AG10803 (cell line): ENCODE results near the gene USP7.

Source experiments
- DNase-seq: peaks from one replicate; pipeline ENCODE4 v3.0.0; 2010; ENCODE audit warnings: low read depth
- H3K4me3 ChIP-seq: 2 replicates; pipeline ENCODE4 v1.5.1; 2011; ENCODE audit warnings: mild to moderate bottlenecking, low read length, control low read depth
- CTCF ChIP-seq: conservative IDR thresholded peaks from 2 replicates; pipeline ENCODE4 v1.5.1; 2011; ENCODE audit warnings: mild to moderate bottlenecking, low read length, control low read depth, inconsistent platforms

USP7 gene

DNA sequence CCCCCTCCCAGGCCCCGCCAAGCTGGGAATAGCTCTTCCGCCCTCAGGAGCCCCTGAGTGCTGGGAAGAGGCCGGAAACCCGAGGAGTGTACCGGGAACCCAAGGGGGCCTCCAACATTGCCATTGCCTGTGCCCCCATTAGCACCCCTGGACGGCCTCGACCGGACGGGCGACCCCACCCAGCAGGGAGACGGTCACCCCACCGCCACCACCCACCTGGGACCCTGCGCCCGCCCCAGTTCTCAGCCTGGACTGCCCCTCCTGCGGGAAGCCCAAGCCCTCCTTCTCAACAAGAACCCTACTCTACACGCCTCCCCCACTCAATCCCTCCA is 96.9 kb downstream of the USP7 start:
- peak overlapping the region; percentile 87 for H3K4me3 ChIP-seq
- DNase-seq: no peak
- no peak for TF ChIP-seq CTCF

DNA sequence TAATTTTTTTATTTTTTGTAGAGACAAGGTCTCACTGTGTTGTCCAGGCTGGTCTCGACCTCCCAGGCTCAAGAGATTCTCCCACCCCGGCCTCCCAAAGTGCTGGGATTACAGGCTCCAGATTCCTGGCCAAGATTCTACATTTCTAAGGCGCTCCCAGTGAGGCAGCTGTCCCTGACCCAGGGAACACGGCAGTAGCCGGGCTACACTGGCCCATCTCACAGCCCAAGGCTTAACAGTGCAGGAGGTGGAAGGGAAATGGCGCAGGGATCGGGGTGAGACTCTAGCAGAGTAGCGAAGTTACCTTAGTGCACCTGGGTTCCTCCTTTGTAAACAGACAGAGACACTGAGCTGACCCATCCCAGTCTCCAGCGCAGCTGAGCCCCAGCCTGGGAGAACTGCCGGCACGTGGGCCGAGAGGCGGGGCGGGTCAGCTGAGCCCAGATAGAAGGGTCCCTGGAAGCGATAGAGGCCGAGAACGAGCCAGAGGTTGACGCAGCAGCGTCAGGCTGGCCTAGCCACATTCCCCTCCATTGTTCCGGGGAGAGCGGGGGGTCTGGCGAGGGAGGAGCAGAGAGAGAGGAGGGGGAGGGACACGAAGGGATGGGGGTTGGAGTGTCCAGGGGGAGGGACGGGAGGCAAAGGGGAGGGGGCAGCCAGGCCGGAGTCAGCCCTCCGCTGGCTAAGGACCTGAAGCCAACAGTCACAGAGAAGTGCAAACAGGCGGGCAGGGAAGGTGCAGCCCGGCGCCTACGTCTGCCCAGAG is 97.4 kb downstream of the USP7 start:
- TF ChIP-seq CTCF: no peak
- no peak for DNase-seq
- H3K4me3 ChIP-seq: peak overlapping the region; percentile 87

DNA sequence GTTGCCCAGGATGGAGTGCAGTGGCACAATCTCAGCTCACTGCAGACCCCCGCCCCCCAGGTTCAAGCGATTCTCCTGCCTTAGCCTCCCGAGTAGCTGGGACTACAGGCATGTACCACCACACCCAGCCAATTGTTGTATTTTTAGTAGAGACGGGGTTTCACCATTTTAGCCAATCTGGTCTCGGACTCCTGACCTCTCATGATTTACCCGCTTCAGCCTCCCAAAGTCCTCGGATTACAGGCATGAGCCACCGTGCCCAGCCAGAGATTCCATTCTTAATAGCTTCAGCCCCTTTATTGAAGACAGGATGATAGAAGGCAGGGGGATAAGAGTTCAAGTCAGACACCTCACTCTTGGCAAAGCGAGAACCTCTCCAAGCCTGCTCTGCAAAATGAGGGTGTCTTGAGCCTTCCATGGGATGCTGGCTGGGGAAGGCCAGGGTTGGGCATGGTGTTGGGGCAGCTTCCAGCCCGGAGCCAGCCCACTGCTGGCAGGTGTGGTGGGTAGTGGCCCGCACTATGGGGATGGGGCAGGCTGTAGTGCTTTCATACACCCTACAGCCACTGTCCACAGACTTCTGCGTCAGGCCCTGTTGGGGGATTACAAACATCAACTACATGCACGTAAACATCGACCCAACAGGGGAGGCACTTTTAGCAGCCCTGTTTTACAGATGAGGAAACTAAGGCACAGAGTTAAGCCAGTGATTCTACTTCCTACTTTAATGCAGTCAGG is 98.4 kb downstream of the USP7 start:
- no peak for DNase-seq
- no peak overlapping the region for H3K4me3 ChIP-seq
- no peak for TF ChIP-seq CTCF

DNA sequence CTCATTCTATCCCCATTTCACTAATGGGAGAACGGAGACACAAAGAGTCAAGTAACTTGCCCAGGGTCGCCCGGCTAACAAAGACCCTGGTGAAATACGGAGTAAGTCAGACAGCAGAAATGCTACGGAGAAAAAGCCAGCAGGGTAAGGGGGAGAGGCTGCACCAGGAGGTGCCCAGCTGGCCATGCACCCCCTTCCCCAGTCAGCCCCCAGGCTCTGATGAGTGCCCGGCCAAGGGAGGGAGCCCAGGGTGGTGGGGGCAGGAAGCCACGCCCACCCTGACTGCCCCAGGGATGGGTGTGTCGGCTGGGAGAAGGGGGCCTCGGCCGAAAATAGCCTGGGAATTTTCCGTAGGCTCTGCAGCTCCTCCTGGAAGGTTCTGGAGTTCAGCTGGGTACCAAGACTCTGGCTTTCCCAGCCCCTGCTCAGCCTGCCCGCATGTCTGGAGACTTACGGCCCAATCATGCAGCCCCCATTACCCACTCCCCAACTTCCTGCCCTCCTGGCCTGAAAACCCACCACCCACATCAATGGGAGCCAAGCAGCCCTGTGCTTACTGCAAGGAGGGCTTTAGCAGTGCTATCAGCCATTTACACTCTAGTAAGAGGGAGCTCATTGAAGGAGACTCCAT is 99.1 kb downstream of the USP7 start:
- no peak for DNase-seq
- no peak overlapping the region for H3K4me3 ChIP-seq
- no peak for TF ChIP-seq CTCF

DNA sequence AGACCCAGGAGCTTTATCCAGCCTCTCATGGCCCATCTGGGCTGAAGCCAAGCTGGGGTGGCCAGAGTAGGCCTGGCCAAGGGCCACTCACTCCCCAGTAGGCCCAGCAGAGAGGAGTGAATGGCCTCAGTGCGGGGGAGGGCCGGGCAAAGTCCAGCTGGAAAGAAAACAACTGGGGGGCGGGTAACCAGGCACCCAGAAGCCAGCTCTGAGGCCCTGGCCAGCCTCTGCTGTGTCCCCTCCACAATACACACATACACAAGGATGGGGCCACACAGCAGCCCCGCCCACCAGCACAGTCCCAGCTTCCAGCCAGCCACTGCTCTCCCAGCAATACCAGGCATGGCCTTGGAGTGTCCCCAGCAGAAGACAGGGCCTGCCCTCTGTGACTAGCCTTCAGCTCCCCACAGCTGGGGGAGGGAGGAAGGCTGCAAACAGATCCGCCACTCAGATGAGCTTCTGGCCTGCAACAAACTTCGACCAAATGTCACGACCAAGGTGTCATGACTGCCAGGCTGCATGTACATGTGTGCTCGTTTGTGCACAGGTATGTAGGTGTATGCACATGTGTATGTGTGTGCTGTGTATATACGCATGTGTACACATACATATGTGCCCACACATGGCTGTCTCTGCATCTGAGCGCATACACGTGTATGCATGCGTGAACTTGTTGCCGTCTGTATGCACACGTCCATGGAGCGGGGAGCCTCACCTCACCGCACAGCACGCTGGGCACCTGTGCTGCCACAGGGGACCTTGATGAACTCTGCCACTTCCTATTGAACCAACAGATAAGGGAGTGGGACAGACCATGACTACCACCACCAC is 99.9 kb downstream of the USP7 start:
- DNase-seq: no peak
- no peak overlapping the region for H3K4me3 ChIP-seq
- 0 out of 2 replicates have a peak, but pooled peaks have one; percentile 16 for TF ChIP-seq CTCF

- no peak overlapping the region for H3K4me3 ChIP-seq
- no peak for DNase-seq
- no peak for TF ChIP-seq CTCF
Observed at GRCh38 chr16:8862309-8863130, 101.2 kb downstream of the USP7 start.
